HepG2 (cell line): Measurements from ENCODE around the gene THOC6. TPM values are rescaled to one million over a fixed set of nuclear protein-coding genes. Genes with fewer than 3 reads are reported as not detected.

ENCODE experiments used
- ARID4A ChIP-seq: sonication (generic); formaldehyde crosslinking; IDR thresholded peaks from 2 replicates; pipeline ENCODE4 v1.5.0; 2020; ENCODE audit warnings: mild to moderate bottlenecking, missing genetic modification reagents, borderline replicate concordance
- CCDC6 ChIP-seq: sonication (generic); formaldehyde crosslinking; IDR thresholded peaks from 2 replicates; pipeline ENCODE4 v1.8.1; 2022; ENCODE audit warnings: mild to moderate bottlenecking, missing genetic modification reagents, moderate library complexity
- HDAC1 ChIP-seq: sonication (generic); formaldehyde crosslinking; IDR thresholded peaks from 2 replicates; pipeline ENCODE4 v1.5.1; 2020; ENCODE audit warnings: mild to moderate bottlenecking, missing genetic modification reagents
- KLF11 ChIP-seq: IDR thresholded peaks from 2 replicates; pipeline ENCODE4 v1.6.1; 2016; ENCODE audit warnings: missing compliant biosample characterization
- NCOA2 ChIP-seq: sonication (generic); formaldehyde crosslinking; IDR thresholded peaks from 2 replicates; pipeline ENCODE4 v1.8.0; 2022; ENCODE audit warnings: inconsistent platforms
- NFE2L2 ChIP-seq: fragments of 150-350 bp; IDR thresholded peaks from 2 replicates; pipeline ENCODE4 v1.6.1; 2014; ENCODE audit warnings: low read length
- NR0B2 ChIP-seq: sonication (generic); formaldehyde crosslinking; IDR thresholded peaks from 2 replicates; pipeline ENCODE4 v1.4.0; 2020; ENCODE audit warnings: mild to moderate bottlenecking, missing genetic modification reagents
- NR2F1 ChIP-seq, 2 experiments: fragments of 450-650 bp in 1 of 2; formaldehyde crosslinking in 1 of 2; IDR thresholded peaks; 2 replicates each; pipeline versions ENCODE4 v1.5.0 to v1.6.1; 2016 to 2020; ENCODE audit warnings: mild to moderate bottlenecking in 1 of 2, missing compliant biosample characterization in 1 of 2, missing genetic modification reagents in 1 of 2, moderate library complexity in 1 of 2
- RFX1 ChIP-seq: fragments of 450-650 bp; IDR thresholded peaks from 2 replicates; pipeline ENCODE4 v1.6.1; 2017
- SMC3 ChIP-seq: IDR thresholded peaks from 2 replicates; pipeline ENCODE4 v1.6.1; 2011; ENCODE audit warnings: low read length, improper control_type of control experiment
- SMYD3 ChIP-seq: sonication (generic); formaldehyde crosslinking; IDR thresholded peaks from 2 replicates; pipeline ENCODE4 v1.8.1; 2023; ENCODE audit warnings: mild to moderate bottlenecking, missing genetic modification reagents
- SNRNP70 ChIP-seq: fragments of 200-400 bp; formaldehyde crosslinking; IDR thresholded peaks from 2 replicates; pipeline ENCODE4 v1.6.1; 2017; ENCODE audit warnings: mild to moderate bottlenecking, low read depth, low read length, moderate library complexity
- SOX5 ChIP-seq: IDR thresholded peaks from 2 replicates; pipeline ENCODE4 v1.6.1; 2016; ENCODE audit warnings: borderline replicate concordance
- ZNF263 ChIP-seq: sonication (generic); formaldehyde crosslinking; IDR thresholded peaks from 2 replicates; pipeline ENCODE4 v1.4.0; 2020; ENCODE audit warnings: missing genetic modification reagents
- ZNF598 ChIP-seq: sonication (generic); formaldehyde crosslinking; IDR thresholded peaks from 2 replicates; pipeline ENCODE4 v1.5.1; 2020; ENCODE audit warnings: mild to moderate bottlenecking, missing genetic modification reagents, borderline replicate concordance
- ZNF790 ChIP-seq: sonication (generic); formaldehyde crosslinking; IDR thresholded peaks from 2 replicates; pipeline ENCODE4 v1.8.0; 2022; ENCODE audit warnings: missing genetic modification reagents, mild to moderate bottlenecking, borderline replicate concordance
- ZSCAN22 ChIP-seq: sonication (generic); formaldehyde crosslinking; IDR thresholded peaks from 2 replicates; pipeline ENCODE4 v1.4.0; 2020; ENCODE audit warnings: mild to moderate bottlenecking, missing genetic modification reagents
- polyA plus RNA-seq, 8 experiments: library from polyadenylated mRNA; depleted of rRNA in 3 of 8; stranded (reverse) in 7 of 8; unstranded in 1 of 8; fragments of >200 nt; fragmentation: Illumina TruSeq in 4 of 8; extraction: Trizol in 4 of 8; gene quantifications; 2 replicates each; pipeline versions ENCODE4 v1.2.1 to v1.2.3, GENCODE V29; 2011 to 2016; ENCODE audit warnings: low read depth in 4 of 8, missing spikeins in 1 of 8, mixed read lengths in 1 of 8; ENCODE audit not compliant: insufficient read depth in 1 of 8
- total RNA-seq, 5 experiments: library from RNA; depleted of rRNA; stranded (reverse); fragments of >200 nt; fragmentation: Illumina TruSeq; extraction: Trizol; gene quantifications; 2 replicates each; pipeline ENCODE4 v1.2.3, GENCODE V29; 2016; ENCODE audit warnings: low read depth in 1 of 5
- TF ChIP-seq, protein P1 (sequence below): sonication (generic); formaldehyde crosslinking; IDR thresholded peaks from 2 replicates; pipeline ENCODE4 v1.4.0; 2020; ENCODE audit warnings: low read depth, mild to moderate bottlenecking, missing genetic modification reagents
- TF ChIP-seq, protein P2 (sequence below): fragments of 450-650 bp; IDR thresholded peaks from 2 replicates; pipeline ENCODE4 v1.6.1; 2017
- TF ChIP-seq, protein P3 (sequence below): sonication (generic); formaldehyde crosslinking; IDR thresholded peaks from 2 replicates; pipeline ENCODE4 v1.9.0; 2021; ENCODE audit warnings: missing genetic modification reagents, borderline replicate concordance

Gene THOC6
- total and polyA plus RNA-seq, 2 of the 13 experiments (the other 11 are each of a cell fraction or from before 2014, with no cell fraction given): 32.1 to 37.0 TPM

GRCh38 chr16:3003582-3004270, 20.1 kb upstream of the THOC6 start (continued):
- TF ChIP-seq SMYD3 (CRISPR knock-in tag) (no peak), SMC3 (peak; percentile 3; the same call in 1 of the 2 replicates), KLF11 (CRISPR knock-in tag) (0 out of 2 replicates have a peak, but pooled peaks have one; percentile 55), SNRNP70 (no peak), NCOA2 (CRISPR knock-in tag) (0 out of 2 replicates have a peak, but pooled peaks have one; percentile 35), NR2F1 (CRISPR knock-in tag; IDR thresholded peaks at IDR 0.05) (no peak), ARID4A (CRISPR knock-in tag) (peak; percentile 81; the same call in 1 of the 2 replicates), CCDC6 (CRISPR knock-in tag) (no peak), ZNF263 (CRISPR knock-in tag) (peak; percentile 24; the same call in 1 of the 2 replicates), NFE2L2 (no peak), ZNF790 (CRISPR knock-in tag) (no peak), HDAC1 (CRISPR knock-in tag) (peak; percentile 74), ZNF598 (peak; percentile 44; the same call in 1 of the 2 replicates), NR0B2 (no peak), RFX1 (no peak), ZSCAN22 (no peak), SOX5 (CRISPR knock-in tag) (no peak)
- TF ChIP-seq, protein P1, sequence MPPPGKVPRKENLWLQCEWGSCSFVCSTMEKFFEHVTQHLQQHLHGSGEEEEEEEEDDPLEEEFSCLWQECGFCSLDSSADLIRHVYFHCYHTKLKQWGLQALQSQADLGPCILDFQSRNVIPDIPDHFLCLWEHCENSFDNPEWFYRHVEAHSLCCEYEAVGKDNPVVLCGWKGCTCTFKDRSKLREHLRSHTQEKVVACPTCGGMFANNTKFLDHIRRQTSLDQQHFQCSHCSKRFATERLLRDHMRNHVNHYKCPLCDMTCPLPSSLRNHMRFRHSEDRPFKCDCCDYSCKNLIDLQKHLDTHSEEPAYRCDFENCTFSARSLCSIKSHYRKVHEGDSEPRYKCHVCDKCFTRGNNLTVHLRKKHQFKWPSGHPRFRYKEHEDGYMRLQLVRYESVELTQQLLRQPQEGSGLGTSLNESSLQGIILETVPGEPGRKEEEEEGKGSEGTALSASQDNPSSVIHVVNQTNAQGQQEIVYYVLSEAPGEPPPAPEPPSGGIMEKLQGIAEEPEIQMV: peak; percentile 27; the same call in 1 of the 2 replicates
- TF ChIP-seq, protein P2, sequence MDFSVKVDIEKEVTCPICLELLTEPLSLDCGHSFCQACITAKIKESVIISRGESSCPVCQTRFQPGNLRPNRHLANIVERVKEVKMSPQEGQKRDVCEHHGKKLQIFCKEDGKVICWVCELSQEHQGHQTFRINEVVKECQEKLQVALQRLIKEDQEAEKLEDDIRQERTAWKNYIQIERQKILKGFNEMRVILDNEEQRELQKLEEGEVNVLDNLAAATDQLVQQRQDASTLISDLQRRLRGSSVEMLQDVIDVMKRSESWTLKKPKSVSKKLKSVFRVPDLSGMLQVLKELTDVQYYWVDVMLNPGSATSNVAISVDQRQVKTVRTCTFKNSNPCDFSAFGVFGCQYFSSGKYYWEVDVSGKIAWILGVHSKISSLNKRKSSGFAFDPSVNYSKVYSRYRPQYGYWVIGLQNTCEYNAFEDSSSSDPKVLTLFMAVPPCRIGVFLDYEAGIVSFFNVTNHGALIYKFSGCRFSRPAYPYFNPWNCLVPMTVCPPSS: no peak
- TF ChIP-seq, protein P3, sequence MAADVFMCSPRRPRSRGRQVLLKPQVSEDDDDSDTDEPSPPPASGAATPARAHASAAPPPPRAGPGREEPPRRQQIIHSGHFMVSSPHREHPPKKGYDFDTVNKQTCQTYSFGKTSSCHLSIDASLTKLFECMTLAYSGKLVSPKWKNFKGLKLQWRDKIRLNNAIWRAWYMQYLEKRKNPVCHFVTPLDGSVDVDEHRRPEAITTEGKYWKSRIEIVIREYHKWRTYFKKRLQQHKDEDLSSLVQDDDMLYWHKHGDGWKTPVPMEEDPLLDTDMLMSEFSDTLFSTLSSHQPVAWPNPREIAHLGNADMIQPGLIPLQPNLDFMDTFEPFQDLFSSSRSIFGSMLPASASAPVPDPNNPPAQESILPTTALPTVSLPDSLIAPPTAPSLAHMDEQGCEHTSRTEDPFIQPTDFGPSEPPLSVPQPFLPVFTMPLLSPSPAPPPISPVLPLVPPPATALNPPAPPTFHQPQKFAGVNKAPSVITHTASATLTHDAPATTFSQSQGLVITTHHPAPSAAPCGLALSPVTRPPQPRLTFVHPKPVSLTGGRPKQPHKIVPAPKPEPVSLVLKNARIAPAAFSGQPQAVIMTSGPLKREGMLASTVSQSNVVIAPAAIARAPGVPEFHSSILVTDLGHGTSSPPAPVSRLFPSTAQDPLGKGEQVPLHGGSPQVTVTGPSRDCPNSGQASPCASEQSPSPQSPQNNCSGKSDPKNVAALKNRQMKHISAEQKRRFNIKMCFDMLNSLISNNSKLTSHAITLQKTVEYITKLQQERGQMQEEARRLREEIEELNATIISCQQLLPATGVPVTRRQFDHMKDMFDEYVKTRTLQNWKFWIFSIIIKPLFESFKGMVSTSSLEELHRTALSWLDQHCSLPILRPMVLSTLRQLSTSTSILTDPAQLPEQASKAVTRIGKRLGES (CRISPR knock-in tag): no peak
